ENCODE measurements around the gene ABL2.

- no peak for TF ChIP-seq CTCF (IDR thresholded peaks at IDR 0.05)
- TF ChIP-seq POLR2A (IDR thresholded peaks at IDR 0.05), result no peak
Observed at GRCh38 chr1:179143322-179143721, 86.2 kb downstream of the ABL2 start.
